HG02870 (cell line): Measurements from ENCODE around the gene TICRR.

ENCODE experiments used
- ATAC-seq: cut with Tn5 transposase; IDR thresholded peaks from one replicate; pipeline ENCODE4 v1.9.1; 2021; ENCODE audit warnings: mild to moderate bottlenecking, moderate library complexity; ENCODE audit not compliant: unreplicated experiment

Gene TICRR

GRCh38 chr15:89653578-89653977, 78.3 kb downstream of the TICRR start:
- ATAC-seq = no peak

GRCh38 chr15:89654301-89654761, 79.1 kb downstream of the TICRR start:
- ATAC-seq = no peak

- no peak for ATAC-seq
These were observed 79.9 kb downstream of the TICRR start, which contains the start of gene KIF7 for GRCh38 chr15:89654847-89655805. KIF7 (minus strand) TSS chr15:89655467; CDS start chr15:89652930, 2,537 bp downstream.

GRCh38 chr15:89656116-89656815, 81.0 kb downstream of the TICRR start:
- no peak for ATAC-seq

- no peak for ATAC-seq
These were observed 82.5 kb downstream of the TICRR start for GRCh38 chr15:89657686-89658200.

- ATAC-seq = no peak
These were observed 84.0 kb downstream of the TICRR start for GRCh38 chr15:89659295-89659694.

GRCh38 chr15:89660556-89660955, 85.3 kb downstream of the TICRR start:
- ATAC-seq = no peak

GRCh38 chr15:89662893-89663626, 87.8 kb downstream of the TICRR start:
- ATAC-seq = no peak

- ATAC-seq = no peak
These were observed 89.4 kb downstream of the TICRR start for GRCh38 chr15:89664441-89665350.

- no peak for ATAC-seq
These were observed 90.3 kb downstream of the TICRR start for GRCh38 chr15:89665449-89666181.

GRCh38 chr15:89666184-89666857, 91.1 kb downstream of the TICRR start:
- ATAC-seq = no peak

GRCh38 chr15:89666858-89667705, 91.8 kb downstream of the TICRR start:
- no peak for ATAC-seq

- ATAC-seq = no peak
These were observed 92.4 kb downstream of the TICRR start for GRCh38 chr15:89667706-89667960.

GRCh38 chr15:89668171-89668570, 92.9 kb downstream of the TICRR start:
- no peak for ATAC-seq

- ATAC-seq = no peak
These were observed 94.1 kb downstream of the TICRR start for GRCh38 chr15:89669309-89669865.

GRCh38 chr15:89669941-89670340, 94.7 kb downstream of the TICRR start:
- no peak for ATAC-seq

GRCh38 chr15:89670971-89671560, 95.8 kb downstream of the TICRR start:
- ATAC-seq = no peak
